Nephron (organoid): ENCODE data around the gene PRSS23.

Experiments used
- H3K27ac Mint-ChIP-seq, 3 experiments: 2 replicates each; pipeline ENCODE4 v1.8.0; 2020; ENCODE audit warnings: mixed read lengths in 3 of 3, mild to moderate bottlenecking in 2 of 3, moderate library complexity in 1 of 3
- H3K27me3 Mint-ChIP-seq: 2 replicates; pipeline ENCODE4 v1.8.0; 2021; ENCODE audit warnings: low read depth, mild to moderate bottlenecking, moderate library complexity, mixed read lengths
- H3K36me3 Mint-ChIP-seq: 2 replicates; pipeline ENCODE4 v1.8.0; 2020; ENCODE audit warnings: low read depth, mixed read lengths
- H3K4me1 Mint-ChIP-seq: 2 replicates; pipeline ENCODE4 v1.8.0; 2020; ENCODE audit warnings: mixed read lengths
- H3K4me3 Mint-ChIP-seq, 3 experiments: 2 replicates each; pipeline ENCODE4 v1.8.0; 2020; ENCODE audit warnings: mild to moderate bottlenecking in 3 of 3, mixed read lengths in 3 of 3, moderate library complexity in 2 of 3
- H3K9me3 Mint-ChIP-seq: 2 replicates; pipeline ENCODE4 v1.8.0; 2020; ENCODE audit warnings: mixed read lengths
- CTCF ChIP-seq, 3 experiments: fragments of 200-600 bp; sonication (generic); IDR thresholded peaks; one replicate each; pipeline ENCODE4 v1.5.0; 2021; ENCODE audit warnings: antibody characterized with exemption in 3 of 3; ENCODE audit not compliant: unreplicated experiment in 3 of 3

Gene PRSS23

GRCh38 chr11:86784241-86784681 is 16.1 kb upstream of the PRSS23 start:
- H3K4me3 Mint-ChIP-seq = no peak overlapping the region
- no peaks in the 10 kb centered on the region for H3K9me3 Mint-ChIP-seq
- TF ChIP-seq CTCF (IDR thresholded peaks at IDR 0.05; ENCODE audit: unreplicated experiment in 3 of 3) = no peak
- peak overlapping the region in 2 of 3 experiments; percentile 37 to 53 for H3K27ac Mint-ChIP-seq
- H3K27me3 Mint-ChIP-seq = no peaks in the 10 kb centered on the region
- no peaks in the 10 kb centered on the region for H3K36me3 Mint-ChIP-seq
- peaks cover 7% of the 10 kb centered on the region for H3K4me1 Mint-ChIP-seq

GRCh38 chr11:86785576-86785975 is 14.8 kb upstream of the PRSS23 start:
- Mint-ChIP-seq H3K36me3 (no peaks in the 10 kb centered on the region), H3K27me3 (no peaks in the 10 kb centered on the region), H3K9me3 (no peaks in the 10 kb centered on the region), H3K4me3 (no peak overlapping the region), H3K4me1 (peaks cover 13% of the 10 kb centered on the region), H3K27ac (no peak overlapping the region)
- no peak for TF ChIP-seq CTCF (IDR thresholded peaks at IDR 0.05; ENCODE audit: unreplicated experiment in 3 of 3)

- H3K27ac Mint-ChIP-seq = no peak overlapping the region
- no peaks in the 10 kb centered on the region for H3K27me3 Mint-ChIP-seq
- peaks cover 13% of the 10 kb centered on the region for H3K4me1 Mint-ChIP-seq
- no peak overlapping the region for H3K4me3 Mint-ChIP-seq
- H3K9me3 Mint-ChIP-seq = no peaks in the 10 kb centered on the region
- H3K36me3 Mint-ChIP-seq = no peaks in the 10 kb centered on the region
- TF ChIP-seq CTCF (IDR thresholded peaks at IDR 0.05; ENCODE audit: unreplicated experiment in 3 of 3) = no peak
Observed at GRCh38 chr11:86787018-86787536, 13.3 kb upstream of the PRSS23 start.

GRCh38 chr11:86787656-86788055 is 12.7 kb upstream of the PRSS23 start:
- H3K9me3 Mint-ChIP-seq = no peaks in the 10 kb centered on the region
- peaks cover 13% of the 10 kb centered on the region for H3K4me1 Mint-ChIP-seq
- no peaks in the 10 kb centered on the region for H3K27me3 Mint-ChIP-seq
- TF ChIP-seq CTCF (IDR thresholded peaks at IDR 0.05; ENCODE audit: unreplicated experiment in 3 of 3) = no peak
- no peak overlapping the region for H3K27ac Mint-ChIP-seq
- no peaks in the 10 kb centered on the region for H3K36me3 Mint-ChIP-seq
- no peak overlapping the region for H3K4me3 Mint-ChIP-seq

GRCh38 chr11:86790195-86790725 is 10.1 kb upstream of the PRSS23 start:
- Mint-ChIP-seq H3K9me3 (no peaks in the 10 kb centered on the region), H3K4me3 (no peak overlapping the region), H3K27me3 (no peaks in the 10 kb centered on the region), H3K27ac (peak overlapping the region in 1 of 3 experiments; percentile 73), H3K4me1 (peaks cover 5% of the 10 kb centered on the region), H3K36me3 (no peaks in the 10 kb centered on the region)
- no peak for TF ChIP-seq CTCF (IDR thresholded peaks at IDR 0.05; ENCODE audit: unreplicated experiment in 3 of 3)
